ENCODE data around the gene LRRK2.

DNA sequence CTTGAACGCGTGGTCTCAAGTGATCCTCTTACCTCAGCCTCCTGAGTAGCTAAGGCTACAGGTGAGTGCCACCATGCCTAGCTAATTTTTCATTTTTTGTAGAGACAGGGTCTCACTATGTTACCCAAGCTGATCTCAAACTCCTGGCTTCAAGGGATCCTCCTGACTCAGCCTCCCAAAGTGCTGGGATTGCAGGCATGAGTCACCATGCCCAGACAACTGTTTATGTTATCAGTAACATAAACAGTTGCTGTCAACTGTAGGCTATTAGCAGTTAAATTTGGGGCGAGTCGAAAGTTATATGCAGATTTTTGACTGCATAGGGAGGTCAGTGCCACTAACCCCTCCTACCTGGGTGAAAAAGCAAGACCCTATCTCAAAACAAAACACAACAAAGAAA lies 26.2 kb upstream of the LRRK2 start:
- no peak for TF ChIP-seq RXRA (IDR thresholded peaks at IDR 0.05)
- TF ChIP-seq, protein P1, sequence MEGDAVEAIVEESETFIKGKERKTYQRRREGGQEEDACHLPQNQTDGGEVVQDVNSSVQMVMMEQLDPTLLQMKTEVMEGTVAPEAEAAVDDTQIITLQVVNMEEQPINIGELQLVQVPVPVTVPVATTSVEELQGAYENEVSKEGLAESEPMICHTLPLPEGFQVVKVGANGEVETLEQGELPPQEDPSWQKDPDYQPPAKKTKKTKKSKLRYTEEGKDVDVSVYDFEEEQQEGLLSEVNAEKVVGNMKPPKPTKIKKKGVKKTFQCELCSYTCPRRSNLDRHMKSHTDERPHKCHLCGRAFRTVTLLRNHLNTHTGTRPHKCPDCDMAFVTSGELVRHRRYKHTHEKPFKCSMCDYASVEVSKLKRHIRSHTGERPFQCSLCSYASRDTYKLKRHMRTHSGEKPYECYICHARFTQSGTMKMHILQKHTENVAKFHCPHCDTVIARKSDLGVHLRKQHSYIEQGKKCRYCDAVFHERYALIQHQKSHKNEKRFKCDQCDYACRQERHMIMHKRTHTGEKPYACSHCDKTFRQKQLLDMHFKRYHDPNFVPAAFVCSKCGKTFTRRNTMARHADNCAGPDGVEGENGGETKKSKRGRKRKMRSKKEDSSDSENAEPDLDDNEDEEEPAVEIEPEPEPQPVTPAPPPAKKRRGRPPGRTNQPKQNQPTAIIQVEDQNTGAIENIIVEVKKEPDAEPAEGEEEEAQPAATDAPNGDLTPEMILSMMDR (IDR thresholded peaks at IDR 0.05; ENCODE audit: low read depth, low read length, missing input control): no peak
- TF ChIP-seq, protein P2, sequence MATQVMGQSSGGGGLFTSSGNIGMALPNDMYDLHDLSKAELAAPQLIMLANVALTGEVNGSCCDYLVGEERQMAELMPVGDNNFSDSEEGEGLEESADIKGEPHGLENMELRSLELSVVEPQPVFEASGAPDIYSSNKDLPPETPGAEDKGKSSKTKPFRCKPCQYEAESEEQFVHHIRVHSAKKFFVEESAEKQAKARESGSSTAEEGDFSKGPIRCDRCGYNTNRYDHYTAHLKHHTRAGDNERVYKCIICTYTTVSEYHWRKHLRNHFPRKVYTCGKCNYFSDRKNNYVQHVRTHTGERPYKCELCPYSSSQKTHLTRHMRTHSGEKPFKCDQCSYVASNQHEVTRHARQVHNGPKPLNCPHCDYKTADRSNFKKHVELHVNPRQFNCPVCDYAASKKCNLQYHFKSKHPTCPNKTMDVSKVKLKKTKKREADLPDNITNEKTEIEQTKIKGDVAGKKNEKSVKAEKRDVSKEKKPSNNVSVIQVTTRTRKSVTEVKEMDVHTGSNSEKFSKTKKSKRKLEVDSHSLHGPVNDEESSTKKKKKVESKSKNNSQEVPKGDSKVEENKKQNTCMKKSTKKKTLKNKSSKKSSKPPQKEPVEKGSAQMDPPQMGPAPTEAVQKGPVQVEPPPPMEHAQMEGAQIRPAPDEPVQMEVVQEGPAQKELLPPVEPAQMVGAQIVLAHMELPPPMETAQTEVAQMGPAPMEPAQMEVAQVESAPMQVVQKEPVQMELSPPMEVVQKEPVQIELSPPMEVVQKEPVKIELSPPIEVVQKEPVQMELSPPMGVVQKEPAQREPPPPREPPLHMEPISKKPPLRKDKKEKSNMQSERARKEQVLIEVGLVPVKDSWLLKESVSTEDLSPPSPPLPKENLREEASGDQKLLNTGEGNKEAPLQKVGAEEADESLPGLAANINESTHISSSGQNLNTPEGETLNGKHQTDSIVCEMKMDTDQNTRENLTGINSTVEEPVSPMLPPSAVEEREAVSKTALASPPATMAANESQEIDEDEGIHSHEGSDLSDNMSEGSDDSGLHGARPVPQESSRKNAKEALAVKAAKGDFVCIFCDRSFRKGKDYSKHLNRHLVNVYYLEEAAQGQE (IDR thresholded peaks at IDR 0.05): no peak

Data from liver (tissue), 3 donors.